Measurements from ENCODE around the gene TMEM229B.

TMEM229B gene

GRCh38 chr14:67468378-67468730 is 20.2 kb downstream of the TMEM229B start:
- no peak overlapping the region for H3K4me3 ChIP-seq (ENCODE audit: low read depth in 1 of 2, low read length in 2 of 2)
- no peak overlapping the region for H2AFZ ChIP-seq (ENCODE audit: low read depth, low read length)
- ATAC-seq (ENCODE audit: insufficient read depth, low read depth) (no peak), DNase-seq (no peak)
- no peaks in the 10 kb centered on the region for H3K9me3 ChIP-seq (ENCODE audit: insufficient read depth, low read length, severe bottlenecking)
- TF ChIP-seq CTCF (IDR thresholded peaks at IDR 0.05; ENCODE audit: borderline replicate concordance, extremely low read depth, low read length, poor library complexity, severe bottlenecking) (no peak), EZH2 (IDR thresholded peaks at IDR 0.05; ENCODE audit: borderline replicate concordance, low read depth, low read length, severe bottlenecking) (no peak)
- H4K20me1 ChIP-seq (ENCODE audit: insufficient read depth, low read length) = no peaks in the 10 kb centered on the region
- H3K79me2 ChIP-seq (ENCODE audit: insufficient read depth, low read length) = no peaks in the 10 kb centered on the region
- no peaks in the 10 kb centered on the region for H3K36me3 ChIP-seq (ENCODE audit: insufficient read depth, low read length)
- H3K27me3 ChIP-seq (ENCODE audit: insufficient read depth, low read length, poor library complexity) = no peaks in the 10 kb centered on the region
- H3K27ac ChIP-seq (ENCODE audit: low read length) = no peak overlapping the region
- no peak overlapping the region for H3K9ac ChIP-seq (ENCODE audit: low read depth, low read length)
- no peaks in the 10 kb centered on the region for H3K4me1 ChIP-seq (ENCODE audit: insufficient read depth, low read length)
- H3K4me2 ChIP-seq (ENCODE audit: insufficient read depth, low read length) = no peak overlapping the region

- no peaks in the 10 kb centered on the region for H3K79me2 ChIP-seq (ENCODE audit: insufficient read depth, low read length)
- no peak overlapping the region for H3K4me3 ChIP-seq (ENCODE audit: low read depth in 1 of 2, low read length in 2 of 2)
- no peaks in the 10 kb centered on the region for H3K36me3 ChIP-seq (ENCODE audit: insufficient read depth, low read length)
- DNase-seq (no peak), ATAC-seq (ENCODE audit: insufficient read depth, low read depth) (no peak)
- H4K20me1 ChIP-seq (ENCODE audit: insufficient read depth, low read length) = no peaks in the 10 kb centered on the region
- no peaks in the 10 kb centered on the region for H3K27me3 ChIP-seq (ENCODE audit: insufficient read depth, low read length, poor library complexity)
- H2AFZ ChIP-seq (ENCODE audit: low read depth, low read length) = no peak overlapping the region
- no peak overlapping the region for H3K27ac ChIP-seq (ENCODE audit: low read length)
- TF ChIP-seq CTCF (IDR thresholded peaks at IDR 0.05; ENCODE audit: borderline replicate concordance, extremely low read depth, low read length, poor library complexity, severe bottlenecking) = no peak
- TF ChIP-seq EZH2 (IDR thresholded peaks at IDR 0.05; ENCODE audit: borderline replicate concordance, low read depth, low read length, severe bottlenecking) = no peak
- H3K4me1 ChIP-seq (ENCODE audit: insufficient read depth, low read length) = no peaks in the 10 kb centered on the region
- no peaks in the 10 kb centered on the region for H3K9me3 ChIP-seq (ENCODE audit: insufficient read depth, low read length, severe bottlenecking)
- H3K4me2 ChIP-seq (ENCODE audit: insufficient read depth, low read length) = no peak overlapping the region
- H3K9ac ChIP-seq (ENCODE audit: low read depth, low read length) = no peak overlapping the region
Measured at GRCh38 chr14:67467134-67467533, 21.4 kb downstream of the TMEM229B start.

GRCh38 chr14:67464879-67465278 is 23.6 kb downstream of the TMEM229B start:
- TF ChIP-seq CTCF (IDR thresholded peaks at IDR 0.05; ENCODE audit: borderline replicate concordance, extremely low read depth, low read length, poor library complexity, severe bottlenecking) = no peak
- no peak for TF ChIP-seq EZH2 (IDR thresholded peaks at IDR 0.05; ENCODE audit: borderline replicate concordance, low read depth, low read length, severe bottlenecking)

GRCh38 chr14:67464377-67464776 is 24.1 kb downstream of the TMEM229B start:
- ATAC-seq (ENCODE audit: insufficient read depth, low read depth) (peak; percentile 66), DNase-seq (peak; percentile 27)
- H3K4me3 ChIP-seq (ENCODE audit: low read depth in 1 of 2, low read length in 2 of 2) = no peak overlapping the region
- no peak overlapping the region for H3K4me2 ChIP-seq (ENCODE audit: insufficient read depth, low read length)
- no peak overlapping the region for H2AFZ ChIP-seq (ENCODE audit: low read depth, low read length)
- H3K27me3 ChIP-seq (ENCODE audit: insufficient read depth, low read length, poor library complexity) = peaks cover 5% of the 10 kb centered on the region
- H3K27ac ChIP-seq (ENCODE audit: low read length) = no peak overlapping the region
- no peaks in the 10 kb centered on the region for H3K79me2 ChIP-seq (ENCODE audit: insufficient read depth, low read length)
- H3K36me3 ChIP-seq (ENCODE audit: insufficient read depth, low read length) = no peaks in the 10 kb centered on the region
- H3K4me1 ChIP-seq (ENCODE audit: insufficient read depth, low read length) = no peaks in the 10 kb centered on the region
- TF ChIP-seq EZH2 (IDR thresholded peaks at IDR 0.05; ENCODE audit: borderline replicate concordance, low read depth, low read length, severe bottlenecking) (no peak), CTCF (IDR thresholded peaks at IDR 0.05; ENCODE audit: borderline replicate concordance, extremely low read depth, low read length, poor library complexity, severe bottlenecking) (no peak)
- no peak overlapping the region for H3K9ac ChIP-seq (ENCODE audit: low read depth, low read length)
- H4K20me1 ChIP-seq (ENCODE audit: insufficient read depth, low read length) = no peaks in the 10 kb centered on the region
- no peaks in the 10 kb centered on the region for H3K9me3 ChIP-seq (ENCODE audit: insufficient read depth, low read length, severe bottlenecking)

More at GRCh38 chr14:67464879-67465278, 23.6 kb downstream of the TMEM229B start:
- ATAC-seq (ENCODE audit: insufficient read depth, low read depth) = no peak
- DNase-seq = no peak
- Histone ChIP-seq H2AFZ (ENCODE audit: low read depth, low read length) (no peak overlapping the region), H3K27ac (ENCODE audit: low read length) (no peak overlapping the region), H3K4me2 (ENCODE audit: insufficient read depth, low read length) (no peak overlapping the region), H3K9ac (ENCODE audit: low read depth, low read length) (no peak overlapping the region), H3K9me3 (ENCODE audit: insufficient read depth, low read length, severe bottlenecking) (no peaks in the 10 kb centered on the region), H3K27me3 (ENCODE audit: insufficient read depth, low read length, poor library complexity) (peaks cover 5% of the 10 kb centered on the region), H3K4me3 (ENCODE audit: low read depth in 1 of 2, low read length in 2 of 2) (no peak overlapping the region), H3K36me3 (ENCODE audit: insufficient read depth, low read length) (no peaks in the 10 kb centered on the region), H3K79me2 (ENCODE audit: insufficient read depth, low read length) (no peaks in the 10 kb centered on the region), H3K4me1 (ENCODE audit: insufficient read depth, low read length) (no peaks in the 10 kb centered on the region), H4K20me1 (ENCODE audit: insufficient read depth, low read length) (no peaks in the 10 kb centered on the region)

Measured in DND-41 (cell line).